Kidney (tissue), 14 donors: Measurements from ENCODE around the gene RABGAP1. TPM values are rescaled to one million over a fixed set of nuclear protein-coding genes. Genes with fewer than 3 reads are reported as not detected.

Experiments
- DNase-seq, 5 donors: peaks; one replicate each; pipeline ENCODE4 v3.0.0-alpha.2; 2013 to 2020
- FAIRE-seq: peaks from 2 replicates; lab custom pipeline; 2012; peaks lifted over from hg19 to GRCh38; lab: Jason Lieb, UNC
- H3K27ac ChIP-seq, 2 donors: one replicate each; pipeline ENCODE4 v1.7.0; 2013; ENCODE audit warnings: low read depth in 2 of 2, low read length in 2 of 2, inconsistent platforms in 1 of 2
- H3K27me3 ChIP-seq: one replicate; pipeline ENCODE4 v1.7.1; 2013; ENCODE audit warnings: low read length, inconsistent platforms; ENCODE audit not compliant: control insufficient read depth, insufficient read depth
- H3K36me3 ChIP-seq, 3 donors: one replicate each; pipeline versions ENCODE4 v1.7.0 to v1.7.1; 2013; ENCODE audit warnings: low read length in 3 of 3, control low read depth in 1 of 3, inconsistent platforms in 1 of 3; ENCODE audit not compliant: insufficient read depth in 3 of 3, control insufficient read depth in 2 of 3
- H3K4me1 ChIP-seq, 3 donors: one replicate each; pipeline versions ENCODE4 v1.7.0 to v1.7.1; 2013; ENCODE audit warnings: low read length in 3 of 3, inconsistent platforms in 1 of 3, low read depth in 1 of 3; ENCODE audit not compliant: control insufficient read depth in 2 of 3, insufficient read depth in 2 of 3
- H3K4me3 ChIP-seq, 3 donors: one replicate each; pipeline versions ENCODE4 v1.7.0 to v1.8.1; 2013; ENCODE audit warnings: low read length in 3 of 3, control low read depth in 1 of 3, inconsistent platforms in 1 of 3
- H3K9ac ChIP-seq, 3 donors: one replicate each; pipeline versions ENCODE4 v1.7.0 to v1.7.1; 2013; ENCODE audit warnings: low read length in 3 of 3, control low read depth in 1 of 3, inconsistent platforms in 1 of 3
- H3K9me3 ChIP-seq, 3 donors: one replicate each; pipeline versions ENCODE4 v1.7.0 to v1.7.1; 2013; ENCODE audit warnings: low read length in 3 of 3, control low read depth in 1 of 3, inconsistent platforms in 1 of 3; ENCODE audit not compliant: control insufficient read depth in 2 of 3, insufficient read depth in 1 of 3
- CTCF ChIP-seq: IDR thresholded peaks from 3 replicates; pipeline ENCODE4 v1.5.1; 2012; ENCODE audit warnings: mild to moderate bottlenecking, moderate library complexity, borderline replicate concordance; ENCODE audit not compliant: insufficient read depth; ENCODE audit errors: extremely low read depth
- intact Hi-C: fragments of 100-400 bp; cut with DNase I; formaldehyde crosslinking; loops from one replicate; pipeline ENCODE4 v1.11.1; 2022
- polyA plus RNA-seq: library from polyadenylated mRNA; stranded (reverse); fragments of 350-450 nt; fragmentation: Illumina TruSeq; extraction: RNeasy Lipid Tissue Mini Kit (QIAGEN cat#74804); gene quantifications from one replicate; pipeline ENCODE4 v1.2.3, GENCODE V29; 2014; ENCODE audit warnings: low read depth, low replicate concordance; ENCODE audit not compliant: insufficient read depth
- total RNA-seq: library from RNA; stranded (reverse); fragmentation: NEBNext Ultra II Directional; extraction: Animal tissue kit (Norgen Biotek cat#: 25700); gene quantifications from one replicate; pipeline ENCODE4 v1.2.1, GENCODE V29; 2021
- donor health status: control.
- donor health status: control.
- donor health status: control.
- donor health status: control.
- donor health status: control.
- donor health status: DM: yes; HTN: yes; CAD: no.
- donor health status: Normal renal cell carcinoma (clear cell type).

RABGAP1 gene
- total and polyA plus RNA-seq, 2 donors from 2014 or later = 13.7 to 61.1 TPM

- DNase-seq (no peak), FAIRE-seq (no peak)
- H3K9me3 ChIP-seq = no peaks in the 10 kb centered on the region
- no peak for TF ChIP-seq CTCF
- H3K4me1 ChIP-seq = no peaks in the 10 kb centered on the region
- peak overlapping the region in 1 of 2 donors; percentile 23 for H3K27ac ChIP-seq
- peaks cover 0 to 11% (median 9%) of the 10 kb centered on the region in 3 donors for H3K36me3 ChIP-seq
- no peak overlapping the region for H3K9ac ChIP-seq
- intact Hi-C loops = no loop called here
- H3K27me3 ChIP-seq = no peaks in the 10 kb centered on the region
- H3K4me3 ChIP-seq = peak overlapping the region in 2 of 3 donors; percentile 1 to 40
These were observed 94.2 kb downstream of the RABGAP1 start for GRCh38 chr9:123034881-123035510.

- DNase-seq (no peak), FAIRE-seq (no peak)
- Histone ChIP-seq H3K9me3 (no peaks in the 10 kb centered on the region), H3K4me3 (no peak overlapping the region), H3K36me3 (peaks cover 0 to 11% (median 9%) of the 10 kb centered on the region in 3 donors), H3K4me1 (no peaks in the 10 kb centered on the region), H3K27me3 (no peaks in the 10 kb centered on the region), H3K27ac (no peak overlapping the region), H3K9ac (no peak overlapping the region)
- no peak for TF ChIP-seq CTCF
- intact Hi-C loops = no loop called here
These were observed 95.0 kb downstream of the RABGAP1 start for GRCh38 chr9:123035791-123036190.

- Histone ChIP-seq H3K36me3 (peaks cover 2 to 11% (median 9%) of the 10 kb centered on the region in 3 donors), H3K27me3 (no peaks in the 10 kb centered on the region), H3K4me3 (no peak overlapping the region), H3K27ac (no peak overlapping the region), H3K9ac (no peak overlapping the region), H3K9me3 (no peaks in the 10 kb centered on the region), H3K4me1 (peaks cover 0 to 3% (median 0%) of the 10 kb centered on the region in 3 donors)
- DNase-seq (no peak), FAIRE-seq (no peak)
- no peak for TF ChIP-seq CTCF
- intact Hi-C loops = no loop called here
These were observed 96.2 kb downstream of the RABGAP1 start for GRCh38 chr9:123036893-123037545.
